ENCODE measurements around the gene FAM222A.
A peak's percentile ranks its signal among the peaks of the same experiment; 100 is the strongest.

FAM222A gene

GRCh38 chr12:109711596-109712461, 1.8 kb upstream of the FAM222A start:
- DNase-seq, result no peak

GRCh38 chr12:109714141-109714912, 702 bp downstream of the FAM222A start:
- DNase-seq, result peak; percentile 87

GRCh38 chr12:109714913-109715244, 1.3 kb downstream of the FAM222A start:
- DNase-seq, result peak; percentile 63

- DNase-seq, result peak; percentile 85
These were observed 1.9 kb downstream of the FAM222A start for GRCh38 chr12:109715310-109716091.

- DNase-seq, result peak; percentile 35
These were observed 2.5 kb downstream of the FAM222A start for GRCh38 chr12:109716092-109716479.

- DNase-seq, result peak; percentile 35
These were observed 3.1 kb downstream of the FAM222A start for GRCh38 chr12:109716512-109717389.

GRCh38 chr12:109717390-109718357, 4.0 kb downstream of the FAM222A start:
- peak; percentile 55 for DNase-seq

- peak; percentile 98 for DNase-seq
These were observed 4.8 kb downstream of the FAM222A start for GRCh38 chr12:109718390-109718789.

- DNase-seq, result peak; percentile 70
These were observed 5.7 kb downstream of the FAM222A start for GRCh38 chr12:109719123-109720022.

GRCh38 chr12:109720152-109720856, 6.7 kb downstream of the FAM222A start:
- peak; percentile 94 for DNase-seq

GRCh38 chr12:109720857-109721189, 7.2 kb downstream of the FAM222A start:
- no peak for DNase-seq

GRCh38 chr12:109721276-109721675, 7.7 kb downstream of the FAM222A start:
- no peak for DNase-seq

- DNase-seq, result no peak
These were observed 8.5 kb downstream of the FAM222A start for GRCh38 chr12:109722022-109722720.

GRCh38 chr12:109722721-109723094, 9.1 kb downstream of the FAM222A start:
- no peak for DNase-seq

GRCh38 chr12:109723311-109723881, 9.8 kb downstream of the FAM222A start:
- no peak for DNase-seq

GRCh38 chr12:109724321-109724892, 10.8 kb downstream of the FAM222A start:
- no peak for DNase-seq

- no peak for DNase-seq
These were observed 11.9 kb downstream of the FAM222A start for GRCh38 chr12:109725321-109726105.

Measured in NCI-H69 (cell line).